ENCODE measurements around the gene TRMT61B.
A peak's percentile ranks its signal among the peaks of the same experiment; 100 is the strongest.

DNA sequence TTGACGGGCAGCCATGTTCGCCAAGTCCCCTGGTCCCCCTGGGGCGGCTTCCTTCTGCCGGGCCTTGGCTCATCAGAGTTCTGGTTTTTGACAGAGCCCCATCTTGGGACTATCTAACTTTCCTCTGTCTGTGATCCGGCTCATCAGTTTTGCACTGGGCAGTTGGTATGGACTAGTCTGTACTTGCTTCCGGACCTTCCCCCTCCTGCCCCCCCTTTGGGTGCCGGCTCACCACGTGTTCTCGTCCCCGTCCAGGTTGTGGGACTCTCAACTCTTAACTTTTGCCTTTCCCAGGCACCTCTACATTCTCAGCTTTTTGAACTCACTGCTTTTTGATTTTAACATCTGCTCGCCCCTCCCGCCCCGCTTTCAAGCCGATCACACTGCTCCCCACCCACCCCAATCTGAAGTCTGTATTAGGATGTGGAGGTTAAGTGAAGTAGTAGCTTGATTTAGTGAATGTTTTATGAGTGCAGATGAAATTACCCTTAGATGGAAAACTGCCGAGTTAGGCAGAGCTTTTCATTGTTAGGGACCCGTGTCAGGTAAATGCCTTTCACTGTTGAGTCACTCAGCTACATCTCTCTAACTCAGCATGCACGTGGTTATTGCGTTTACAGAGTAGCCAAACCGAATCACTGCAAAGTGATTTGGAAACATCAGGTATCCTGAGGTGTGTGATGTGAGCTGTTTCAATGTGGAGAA lies 25.2 kb upstream of the TRMT61B start:
- TF ChIP-seq, protein P1, sequence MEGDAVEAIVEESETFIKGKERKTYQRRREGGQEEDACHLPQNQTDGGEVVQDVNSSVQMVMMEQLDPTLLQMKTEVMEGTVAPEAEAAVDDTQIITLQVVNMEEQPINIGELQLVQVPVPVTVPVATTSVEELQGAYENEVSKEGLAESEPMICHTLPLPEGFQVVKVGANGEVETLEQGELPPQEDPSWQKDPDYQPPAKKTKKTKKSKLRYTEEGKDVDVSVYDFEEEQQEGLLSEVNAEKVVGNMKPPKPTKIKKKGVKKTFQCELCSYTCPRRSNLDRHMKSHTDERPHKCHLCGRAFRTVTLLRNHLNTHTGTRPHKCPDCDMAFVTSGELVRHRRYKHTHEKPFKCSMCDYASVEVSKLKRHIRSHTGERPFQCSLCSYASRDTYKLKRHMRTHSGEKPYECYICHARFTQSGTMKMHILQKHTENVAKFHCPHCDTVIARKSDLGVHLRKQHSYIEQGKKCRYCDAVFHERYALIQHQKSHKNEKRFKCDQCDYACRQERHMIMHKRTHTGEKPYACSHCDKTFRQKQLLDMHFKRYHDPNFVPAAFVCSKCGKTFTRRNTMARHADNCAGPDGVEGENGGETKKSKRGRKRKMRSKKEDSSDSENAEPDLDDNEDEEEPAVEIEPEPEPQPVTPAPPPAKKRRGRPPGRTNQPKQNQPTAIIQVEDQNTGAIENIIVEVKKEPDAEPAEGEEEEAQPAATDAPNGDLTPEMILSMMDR (IDR thresholded peaks at IDR 0.05) = no peak
- no peak for TF ChIP-seq POLR2A (IDR thresholded peaks at IDR 0.05)
- peak in 1 of 2 donors; percentile 52 for TF ChIP-seq POLR2AphosphoS5 (IDR thresholded peaks at IDR 0.05; ENCODE audit: insufficient read depth in 1 of 2, low read depth in 1 of 2)

All from vagina (tissue), 2 donors.